ENCODE measurements around the gene PSME4. TPM values are rescaled to one million over a fixed set of nuclear protein-coding genes. Genes with fewer than 3 reads are reported as not detected.

The PSME4 gene
- total and polyA plus RNA-seq, 2 donors (not counting 1 experiment from before 2014, with no cell fraction given), result 34.5 to 61.9 TPM

DNA sequence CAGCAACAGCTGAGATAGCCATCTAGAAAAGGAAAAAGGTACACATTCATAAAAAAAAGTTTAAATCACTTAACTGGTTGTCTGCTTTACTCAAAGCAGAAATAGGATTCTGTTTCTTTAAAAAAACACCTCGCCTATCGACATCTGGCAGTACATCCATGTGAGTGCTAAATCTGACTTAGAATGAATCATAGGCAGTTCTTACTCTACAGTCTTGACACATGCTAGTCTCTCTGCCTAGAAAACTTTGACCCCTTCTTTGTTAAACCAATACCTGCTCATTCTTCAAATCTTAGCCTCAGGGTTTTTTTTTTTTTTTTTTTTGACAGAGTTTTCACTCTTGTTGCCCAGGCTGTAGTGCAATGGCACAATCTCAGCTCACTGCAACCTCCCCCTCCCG lies 73.9 kb downstream of the PSME4 start:
- 100% methylated on average over 3 of the region's 3 CpGs for WGBS (ENCODE audit: insufficient coverage)
- TF ChIP-seq, protein P1, sequence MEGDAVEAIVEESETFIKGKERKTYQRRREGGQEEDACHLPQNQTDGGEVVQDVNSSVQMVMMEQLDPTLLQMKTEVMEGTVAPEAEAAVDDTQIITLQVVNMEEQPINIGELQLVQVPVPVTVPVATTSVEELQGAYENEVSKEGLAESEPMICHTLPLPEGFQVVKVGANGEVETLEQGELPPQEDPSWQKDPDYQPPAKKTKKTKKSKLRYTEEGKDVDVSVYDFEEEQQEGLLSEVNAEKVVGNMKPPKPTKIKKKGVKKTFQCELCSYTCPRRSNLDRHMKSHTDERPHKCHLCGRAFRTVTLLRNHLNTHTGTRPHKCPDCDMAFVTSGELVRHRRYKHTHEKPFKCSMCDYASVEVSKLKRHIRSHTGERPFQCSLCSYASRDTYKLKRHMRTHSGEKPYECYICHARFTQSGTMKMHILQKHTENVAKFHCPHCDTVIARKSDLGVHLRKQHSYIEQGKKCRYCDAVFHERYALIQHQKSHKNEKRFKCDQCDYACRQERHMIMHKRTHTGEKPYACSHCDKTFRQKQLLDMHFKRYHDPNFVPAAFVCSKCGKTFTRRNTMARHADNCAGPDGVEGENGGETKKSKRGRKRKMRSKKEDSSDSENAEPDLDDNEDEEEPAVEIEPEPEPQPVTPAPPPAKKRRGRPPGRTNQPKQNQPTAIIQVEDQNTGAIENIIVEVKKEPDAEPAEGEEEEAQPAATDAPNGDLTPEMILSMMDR (IDR thresholded peaks at IDR 0.05), result no peak
- no peak for TF ChIP-seq EZH2 (IDR thresholded peaks at IDR 0.05; ENCODE audit: borderline replicate concordance, insufficient read depth, low read depth, low read length, poor library complexity, severe bottlenecking)
- Mint-ChIP-seq H3K4me1 (no peaks in the 10 kb centered on the region), H3K9me3 (ENCODE audit: insufficient read depth) (no peaks in the 10 kb centered on the region), H3K4me3 (no peak overlapping the region), H3K27me3 (no peaks in the 10 kb centered on the region), H3K27ac (no peak overlapping the region)
- intact Hi-C loops (cut with micrococcal nuclease), result no loop called here
- ChIA-PET CTCF (no interaction called here), POLR2A (no interaction called here)
- Histone ChIP-seq H3K36me3 (replicated peaks in 1 of 2; ENCODE audit: control extremely low read depth in 1 of 2, control insufficient read depth in 1 of 2, extremely low read depth in 1 of 2, insufficient read depth in 2 of 2, low read length in 1 of 2) (peaks cover 8 to 83% of the 10 kb centered on the region in 2 experiments), H2AFZ (ENCODE audit: insufficient read depth, low read depth, low read length, poor library complexity, severe bottlenecking) (no peak overlapping the region), H3K27ac (ENCODE audit: low read length in 2 of 2) (no peak overlapping the region), H3K4me2 (replicated peaks; ENCODE audit: low read depth, low read length, poor library complexity, severe bottlenecking) (no peak overlapping the region), H3K9me3 (ENCODE audit: control extremely low read depth in 1 of 3, control insufficient read depth in 2 of 3, insufficient read depth in 1 of 3, low read length in 2 of 3) (no peaks in the 10 kb centered on the region), H3K4me1 (ENCODE audit: control insufficient read depth in 2 of 2, insufficient read depth in 2 of 2, low read length in 2 of 2) (no peaks in the 10 kb centered on the region), H3K79me2 (ENCODE audit: control insufficient read depth, insufficient read depth, low read length) (no peaks in the 10 kb centered on the region), H3K9ac (ENCODE audit: low read length) (no peak overlapping the region), H3K4me3 (ENCODE audit: control extremely low read depth in 1 of 5, extremely low read depth in 1 of 5, insufficient read depth in 1 of 5, low read depth in 2 of 5, low read length in 4 of 5) (no peak overlapping the region), H3K27me3 (replicated peaks in 1 of 4; ENCODE audit: control extremely low read depth in 1 of 4, control insufficient read depth in 3 of 4, insufficient read depth in 4 of 4, low read length in 3 of 4) (no peaks in the 10 kb centered on the region), H4K20me1 (ENCODE audit: control insufficient read depth, insufficient read depth, low read length, poor library complexity, severe bottlenecking) (no peaks in the 10 kb centered on the region)
- no peak for ATAC-seq (ENCODE audit: low read depth)
- no peak for DNase-seq

DNA sequence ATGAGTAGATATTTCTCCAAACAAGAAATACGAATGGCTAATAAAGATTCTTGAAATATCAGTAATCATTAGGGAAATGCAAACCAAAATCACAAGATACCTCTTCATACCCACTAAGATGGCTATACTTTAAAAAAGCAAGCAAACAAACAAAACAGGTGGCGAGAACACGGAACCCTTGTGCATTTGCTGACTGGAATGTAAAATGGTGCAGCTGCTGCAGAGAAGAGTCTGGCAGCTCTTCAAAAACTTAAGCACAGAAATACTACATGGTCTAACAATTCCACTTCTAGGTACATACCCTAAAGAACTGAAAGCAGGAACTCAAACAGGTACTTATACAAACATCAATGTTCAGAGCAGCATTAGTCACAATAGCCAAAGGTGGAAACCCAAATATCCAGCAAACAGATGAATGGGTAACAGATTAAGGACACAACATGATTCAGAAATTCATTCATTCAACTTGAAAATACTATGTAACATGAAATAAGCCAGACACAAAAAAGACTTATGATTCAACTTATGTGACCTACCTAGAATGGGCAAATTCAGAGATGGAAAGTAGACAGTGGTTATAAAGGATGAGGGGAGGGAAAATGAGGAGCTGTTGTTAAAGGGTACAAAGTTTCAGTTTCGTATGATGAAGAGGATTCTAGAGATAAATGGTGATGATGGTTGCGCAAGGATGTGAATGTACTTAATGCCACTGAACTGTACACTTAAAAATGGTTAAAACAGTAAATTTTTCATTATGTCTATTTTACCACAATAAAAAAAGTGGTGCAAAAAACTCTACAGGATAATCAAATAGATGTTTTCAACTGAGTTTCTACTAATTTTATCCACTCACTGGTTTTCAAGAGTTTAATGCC lies 84.2 kb downstream of the PSME4 start:
- Mint-ChIP-seq H3K27me3 (no peaks in the 10 kb centered on the region), H3K4me3 (no peak overlapping the region), H3K9me3 (ENCODE audit: insufficient read depth) (no peaks in the 10 kb centered on the region), H3K27ac (no peak overlapping the region), H3K4me1 (no peaks in the 10 kb centered on the region)
- no CpG with 5 or more reads among the region's 5 CpGs for WGBS (ENCODE audit: insufficient coverage)
- H4K20me1 ChIP-seq (ENCODE audit: control insufficient read depth, insufficient read depth, low read length, poor library complexity, severe bottlenecking), result no peaks in the 10 kb centered on the region
- intact Hi-C loops (cut with micrococcal nuclease), result no loop called here
- CTCF ChIA-PET, result no interaction called here
- H3K4me3 ChIP-seq (ENCODE audit: control extremely low read depth in 1 of 5, extremely low read depth in 1 of 5, insufficient read depth in 1 of 5, low read depth in 2 of 5, low read length in 4 of 5), result no peak overlapping the region
- no peak overlapping the region for H3K4me2 ChIP-seq (replicated peaks; ENCODE audit: low read depth, low read length, poor library complexity, severe bottlenecking)
- no peaks in the 10 kb centered on the region for H3K9me3 ChIP-seq (ENCODE audit: control extremely low read depth in 1 of 3, control insufficient read depth in 2 of 3, insufficient read depth in 1 of 3, low read length in 2 of 3)
- no peak overlapping the region for H3K9ac ChIP-seq (ENCODE audit: low read length)
- no peak for DNase-seq
- ATAC-seq (ENCODE audit: low read depth), result no peak
- H2AFZ ChIP-seq (ENCODE audit: insufficient read depth, low read depth, low read length, poor library complexity, severe bottlenecking), result no peak overlapping the region
- no peaks in the 10 kb centered on the region for H3K79me2 ChIP-seq (ENCODE audit: control insufficient read depth, insufficient read depth, low read length)
- POLR2A ChIA-PET, result no interaction called here
- no peak for TF ChIP-seq EZH2 (IDR thresholded peaks at IDR 0.05; ENCODE audit: borderline replicate concordance, insufficient read depth, low read depth, low read length, poor library complexity, severe bottlenecking)
- TF ChIP-seq, protein P1 (IDR thresholded peaks at IDR 0.05), result no peak
- no peaks in the 10 kb centered on the region for H3K27me3 ChIP-seq (replicated peaks in 1 of 4; ENCODE audit: control extremely low read depth in 1 of 4, control insufficient read depth in 3 of 4, insufficient read depth in 4 of 4, low read length in 3 of 4)
- H3K4me1 ChIP-seq (ENCODE audit: control insufficient read depth in 2 of 2, insufficient read depth in 2 of 2, low read length in 2 of 2), result no peaks in the 10 kb centered on the region
- H3K36me3 ChIP-seq (replicated peaks in 1 of 2; ENCODE audit: control extremely low read depth in 1 of 2, control insufficient read depth in 1 of 2, extremely low read depth in 1 of 2, insufficient read depth in 2 of 2, low read length in 1 of 2), result peaks cover 19 to 89% of the 10 kb centered on the region in 2 experiments
- H3K27ac ChIP-seq (ENCODE audit: low read length in 2 of 2), result no peak overlapping the region
